SH-SY5Y (cell line): ENCODE results near the gene DNAH10.

Experiments
- GATA2 ChIP-seq: IDR thresholded peaks from 2 replicates; pipeline ENCODE4 v1.6.1; 2011; ENCODE audit warnings: mild to moderate bottlenecking, low read depth, low read length
- GATA3 ChIP-seq: IDR thresholded peaks from 2 replicates; pipeline ENCODE4 v1.6.1; 2011; ENCODE audit warnings: low read depth, mild to moderate bottlenecking, low read length, moderate library complexity

Gene DNAH10

DNA sequence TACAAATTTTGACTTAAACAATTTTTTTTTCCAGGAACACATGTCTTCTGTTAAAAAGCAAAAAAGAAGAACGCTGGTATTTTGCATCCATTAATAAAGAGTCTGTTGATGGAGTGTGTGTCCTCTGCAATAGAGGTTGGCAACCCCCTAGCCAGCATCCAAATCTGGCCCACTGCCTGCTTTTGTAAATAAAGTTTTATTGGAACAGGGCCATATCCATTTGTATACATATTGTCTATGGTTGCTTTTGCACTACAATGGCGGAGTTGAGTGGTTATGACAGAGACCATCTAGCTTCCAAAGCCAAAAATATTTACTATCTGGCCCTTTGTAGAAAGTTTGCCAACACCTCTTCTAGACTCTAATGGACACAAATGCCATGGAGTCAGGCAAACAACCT is 160.9 kb downstream of the DNAH10 start:
- TF ChIP-seq GATA3 (no peak), GATA2 (no peak)

DNA sequence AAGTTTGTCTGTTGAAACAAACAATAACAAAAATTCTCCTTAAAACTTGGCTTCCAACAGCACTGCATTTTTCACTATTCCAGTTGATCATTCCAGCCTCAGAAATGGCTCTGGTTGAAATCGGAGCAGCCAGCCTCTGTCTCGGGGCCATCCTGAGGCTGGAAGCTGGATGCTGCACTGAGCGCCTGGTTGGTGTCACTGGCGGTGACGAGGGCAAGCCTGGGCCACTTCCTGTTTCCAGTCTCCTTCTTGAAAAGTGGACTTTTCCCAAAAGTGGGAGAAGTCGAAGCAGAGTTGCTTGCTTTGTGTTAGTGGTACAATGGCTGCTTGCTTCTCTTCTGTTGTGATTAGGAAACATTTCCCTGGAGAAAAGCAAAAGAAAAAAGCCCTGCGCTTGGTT is 161.8 kb downstream of the DNAH10 start:
- TF ChIP-seq GATA3 (no peak), GATA2 (no peak)

DNA sequence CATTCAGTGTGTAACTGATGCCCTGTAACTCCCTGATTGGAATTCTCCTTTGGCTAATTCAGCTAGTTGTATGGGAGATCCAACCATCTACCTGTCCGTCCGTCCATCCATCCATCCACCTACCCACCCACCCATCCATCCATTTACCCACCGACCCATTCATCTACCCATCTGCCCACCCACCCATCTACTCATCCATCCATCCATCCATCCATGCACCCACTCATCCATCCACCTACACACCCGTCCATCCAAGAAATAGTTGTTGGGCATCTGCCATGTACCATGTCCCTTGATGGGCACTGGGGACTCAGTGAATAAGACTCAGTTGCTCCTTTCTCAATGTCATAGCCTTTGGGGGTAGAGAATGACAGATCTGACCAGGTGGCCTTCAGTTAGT is 162.4 kb downstream of the DNAH10 start:
- no peak for TF ChIP-seq GATA2
- TF ChIP-seq GATA3, result no peak

DNA sequence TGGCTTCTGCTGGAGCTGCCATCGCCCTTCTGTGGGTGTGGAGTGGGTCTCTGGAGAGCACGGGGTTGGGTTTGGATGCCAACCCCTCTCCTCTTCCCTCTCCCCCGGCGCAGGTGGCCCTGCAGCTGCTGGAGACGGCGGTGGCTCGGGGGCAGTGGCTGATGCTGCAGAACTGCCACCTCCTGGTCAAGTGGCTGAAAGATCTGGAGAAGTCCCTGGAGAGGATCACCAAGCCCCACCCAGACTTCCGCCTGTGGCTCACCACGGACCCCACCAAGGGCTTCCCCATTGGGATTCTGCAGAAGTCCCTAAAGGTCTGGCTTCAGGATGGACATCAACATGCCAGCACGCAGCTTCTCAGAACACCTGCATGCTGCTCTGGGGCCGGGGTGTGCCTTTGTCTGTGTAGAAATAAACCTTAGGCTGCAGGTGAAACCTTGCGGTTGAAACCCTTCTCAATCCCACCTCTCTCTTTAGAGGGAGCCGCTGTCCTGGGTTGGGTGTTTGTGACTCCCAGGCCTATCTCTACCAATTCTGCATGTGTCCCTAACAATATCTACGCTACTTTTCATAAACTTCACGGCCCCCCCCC is 166.3 kb downstream of the DNAH10 start:
- TF ChIP-seq GATA2 (no peak), GATA3 (no peak)

DNA sequence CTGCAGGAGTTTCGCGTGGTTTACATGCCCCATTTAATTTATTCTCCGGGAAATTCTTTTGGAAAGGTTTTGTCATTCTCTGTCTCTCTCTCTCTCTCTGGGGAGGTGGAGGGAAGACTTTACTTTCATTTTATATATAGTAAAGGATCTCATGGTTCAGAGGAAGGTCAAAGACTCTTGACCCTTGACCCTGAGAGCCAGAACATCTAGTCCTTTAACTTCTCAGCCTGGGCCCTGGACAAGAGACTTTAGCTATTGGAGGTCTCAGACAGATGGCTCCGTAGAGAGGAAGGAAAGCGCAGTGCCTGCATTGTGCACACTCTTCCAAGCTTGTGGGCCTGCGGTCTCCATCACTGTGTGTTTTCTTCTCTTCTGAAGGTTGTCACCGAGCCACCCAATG is 166.8 kb downstream of the DNAH10 start:
- TF ChIP-seq GATA2 (no peak), GATA3 (no peak)

DNA sequence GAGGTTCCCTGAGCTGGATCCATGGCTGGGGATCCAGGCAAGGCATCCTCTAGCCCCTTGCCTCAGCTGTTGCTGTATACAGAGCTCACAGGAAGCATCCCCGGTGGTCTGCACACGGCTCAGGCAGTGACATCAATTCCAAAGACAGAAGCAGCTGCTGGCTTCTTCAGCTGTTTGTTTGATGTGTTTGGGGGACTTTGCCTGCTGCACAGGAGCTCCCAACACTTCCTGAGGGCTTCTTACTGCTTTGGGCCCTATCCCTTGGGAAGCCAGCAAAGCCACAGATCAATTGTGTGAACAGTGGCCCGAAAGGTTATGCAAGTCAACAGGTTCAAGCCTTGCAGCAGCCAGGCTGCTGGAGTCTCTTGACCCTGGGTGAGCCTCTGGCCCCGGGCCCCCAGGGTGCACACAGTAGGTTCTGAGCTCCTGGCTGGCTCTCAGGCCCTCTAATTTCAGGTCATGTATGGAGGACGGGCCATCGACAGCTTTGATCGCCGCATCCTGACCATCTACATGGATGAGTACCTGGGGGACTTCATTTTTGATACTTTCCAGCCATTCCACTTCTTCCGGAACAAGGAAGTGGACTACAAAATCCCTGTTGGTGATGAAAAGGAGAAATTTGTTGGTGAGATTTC is 168.0 kb downstream of the DNAH10 start:
- TF ChIP-seq GATA3, result no peak
- TF ChIP-seq GATA2, result no peak

DNA sequence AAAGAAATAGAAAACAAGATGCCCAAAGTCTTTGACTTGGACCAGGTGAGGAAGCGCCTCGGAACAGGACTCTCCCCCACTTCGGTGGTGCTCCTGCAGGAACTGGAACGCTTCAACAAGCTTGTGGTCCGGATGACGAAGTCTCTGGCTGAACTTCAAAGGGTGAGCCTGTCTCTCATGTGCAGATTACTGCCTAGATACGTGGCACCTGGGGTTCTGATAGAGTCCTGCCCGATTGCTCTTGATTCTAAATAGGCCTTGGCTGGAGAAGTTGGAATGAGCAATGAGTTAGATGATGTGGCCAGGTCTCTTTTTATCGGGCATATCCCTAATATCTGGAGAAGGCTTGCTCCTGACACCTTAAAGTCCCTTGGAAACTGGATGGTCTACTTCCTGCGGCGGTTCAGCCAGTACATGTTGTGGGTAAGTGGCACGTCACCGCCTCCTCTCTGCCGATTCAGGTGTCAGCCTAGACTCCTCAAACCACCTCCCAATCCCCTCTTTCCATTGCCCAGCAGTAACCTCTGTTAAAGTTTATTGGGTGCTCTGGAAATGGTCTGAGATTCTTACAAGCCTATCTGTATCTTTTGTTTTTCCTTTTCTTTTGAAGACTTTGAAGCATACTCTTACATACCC is 169.7 kb downstream of the DNAH10 start:
- TF ChIP-seq GATA3 (no peak), GATA2 (no peak)

DNA sequence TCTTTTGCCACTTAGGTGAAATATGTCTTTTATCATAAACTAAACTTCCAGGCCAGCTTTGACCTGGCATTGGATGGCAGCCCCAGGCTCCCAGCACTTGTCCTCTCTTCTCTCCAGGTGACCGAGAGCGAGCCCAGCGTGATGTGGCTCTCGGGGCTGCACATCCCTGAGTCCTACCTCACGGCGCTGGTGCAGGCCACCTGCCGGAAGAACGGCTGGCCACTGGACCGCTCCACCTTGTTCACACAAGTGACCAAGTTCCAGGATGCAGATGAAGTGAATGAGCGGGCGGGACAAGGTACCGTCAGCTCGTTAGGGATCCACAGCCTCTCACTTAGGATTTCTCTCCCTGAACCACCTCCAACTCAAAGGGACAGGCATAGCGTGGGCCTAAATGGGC is 171.1 kb downstream of the DNAH10 start:
- TF ChIP-seq GATA2, result no peak
- TF ChIP-seq GATA3, result no peak

DNA sequence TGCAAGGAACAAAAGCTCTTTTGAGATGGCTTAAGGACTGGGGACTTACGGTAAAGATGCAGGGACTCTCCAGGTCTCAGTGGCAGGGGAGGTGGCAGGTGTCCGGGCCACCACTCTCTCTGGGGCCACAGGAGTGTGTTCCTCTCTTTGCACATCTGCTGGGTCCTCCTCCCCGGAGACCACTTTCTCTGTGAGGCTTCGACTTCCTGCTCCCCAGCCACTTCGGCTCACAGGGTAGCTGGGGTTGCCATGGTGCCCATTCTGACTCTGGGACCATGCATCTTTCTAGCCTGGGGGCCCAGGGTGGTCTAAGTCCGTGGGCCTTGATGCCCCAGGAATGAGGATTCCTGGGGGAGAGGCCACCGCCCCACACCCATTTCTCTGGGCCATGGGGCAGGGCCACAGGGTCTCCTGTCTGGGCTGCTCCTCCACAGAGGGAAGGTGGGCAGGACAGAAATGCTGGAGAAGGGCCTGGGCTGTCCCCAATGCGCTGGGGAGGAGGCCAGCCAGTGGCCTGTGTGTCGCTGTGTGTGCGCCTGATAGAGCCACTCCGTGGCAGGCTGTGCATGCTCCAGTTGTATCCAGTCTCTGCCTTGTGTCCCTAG is 172.0 kb downstream of the DNAH10 start:
- TF ChIP-seq GATA3 (no peak), GATA2 (no peak)

DNA sequence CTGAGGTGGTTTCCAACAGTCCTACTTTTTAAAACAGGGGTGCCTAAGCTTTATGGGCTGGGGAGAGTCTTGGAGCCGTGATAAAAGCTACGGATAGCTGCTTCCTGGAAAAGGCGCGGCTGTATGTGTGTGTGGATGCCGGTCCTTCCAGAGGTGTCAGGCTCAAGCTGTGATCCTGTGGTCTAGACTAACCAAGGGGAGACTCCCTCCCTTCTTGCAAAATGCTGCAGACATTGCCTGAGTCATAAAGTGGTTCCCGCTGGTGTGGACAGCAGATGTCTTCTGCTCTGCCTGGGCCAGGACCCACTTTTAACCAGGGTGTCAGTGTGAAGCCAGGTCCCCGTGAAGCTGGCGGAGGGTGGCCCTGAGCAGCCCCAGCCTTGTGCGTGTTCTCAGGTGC is 172.7 kb downstream of the DNAH10 start:
- TF ChIP-seq GATA3 (no peak), GATA2 (no peak)

DNA sequence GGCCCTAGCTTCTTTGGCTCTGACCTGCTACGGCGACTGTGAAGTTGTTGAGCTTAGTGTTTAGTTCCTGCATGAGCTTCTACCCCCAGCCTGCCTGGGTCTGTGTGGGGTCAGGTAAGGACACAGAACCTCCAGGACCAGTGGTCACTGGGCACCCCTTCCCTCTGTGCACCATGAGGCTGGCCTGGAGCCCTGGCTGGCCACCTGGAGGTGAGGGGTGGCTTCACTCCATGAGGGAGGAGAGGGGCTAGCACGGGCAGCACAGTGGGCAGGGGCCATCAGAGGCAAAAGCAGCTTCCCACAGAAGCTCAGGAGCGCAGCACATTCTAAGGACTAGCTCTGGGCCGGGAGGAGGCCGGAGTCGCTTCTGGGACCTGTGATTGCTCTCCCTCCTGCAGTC is 173.9 kb downstream of the DNAH10 start:
- TF ChIP-seq GATA3 (no peak), GATA2 (no peak)

DNA sequence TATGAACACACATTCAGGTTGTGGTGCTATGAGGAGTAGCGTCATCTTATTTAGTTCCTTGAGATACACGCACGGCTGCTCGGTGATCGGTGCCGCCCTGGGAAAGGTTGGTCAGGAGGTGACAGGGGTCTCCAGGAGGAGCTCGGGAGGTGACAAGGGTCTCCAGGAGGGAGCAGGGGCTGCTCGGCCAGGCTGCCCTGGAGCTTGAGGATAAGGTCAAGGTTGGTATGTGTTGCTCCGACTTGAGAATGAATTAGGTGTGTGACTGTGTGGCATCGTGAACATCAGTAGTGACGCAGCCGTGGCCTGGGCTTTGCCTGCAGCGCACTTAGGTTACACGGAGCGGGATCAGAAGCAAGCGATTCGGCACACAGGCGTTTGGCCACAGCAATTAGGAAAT is 174.4 kb downstream of the DNAH10 start:
- TF ChIP-seq GATA3 (no peak), GATA2 (no peak)

DNA sequence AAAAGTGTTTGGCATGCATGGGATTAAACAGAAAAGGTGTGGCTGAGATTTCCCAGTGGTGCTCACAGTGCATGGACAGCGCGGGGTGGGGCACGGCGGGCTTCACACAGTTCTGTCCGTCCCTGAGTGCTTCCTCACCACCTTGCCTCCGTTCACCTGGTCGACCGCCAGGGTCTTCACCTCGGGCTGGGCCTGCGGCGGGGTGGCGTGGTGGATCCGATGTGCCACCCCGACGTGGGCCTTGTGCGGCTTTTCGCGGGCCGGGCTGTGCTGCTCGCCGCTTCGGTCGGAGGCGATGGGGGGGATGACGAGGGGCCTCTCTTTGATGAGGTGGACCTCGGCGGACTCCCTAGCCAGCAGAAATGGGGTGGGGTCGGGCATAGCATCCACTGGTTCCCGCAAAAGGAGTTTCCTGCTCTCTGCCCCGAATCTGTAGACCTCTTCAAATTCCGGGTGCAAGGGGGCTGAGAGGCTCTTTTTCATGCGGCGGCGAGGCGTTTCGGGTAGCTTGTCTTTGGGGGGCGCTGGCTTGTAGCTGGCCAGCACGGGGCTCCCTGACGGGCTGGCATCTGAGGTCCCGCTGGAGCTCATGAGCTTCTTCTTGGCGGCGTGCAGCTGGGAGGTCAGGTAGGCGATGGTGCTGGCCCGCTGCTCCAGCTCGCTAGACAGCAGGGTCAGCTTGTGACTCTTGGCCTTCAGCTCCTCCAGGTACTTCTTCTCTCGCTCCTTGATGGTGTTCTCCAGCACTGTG is 175.0 kb downstream of the DNAH10 start:
- TF ChIP-seq GATA3, result no peak
- TF ChIP-seq GATA2, result no peak
